ENCODE results near the gene SDC3.

Gene SDC3

DNA sequence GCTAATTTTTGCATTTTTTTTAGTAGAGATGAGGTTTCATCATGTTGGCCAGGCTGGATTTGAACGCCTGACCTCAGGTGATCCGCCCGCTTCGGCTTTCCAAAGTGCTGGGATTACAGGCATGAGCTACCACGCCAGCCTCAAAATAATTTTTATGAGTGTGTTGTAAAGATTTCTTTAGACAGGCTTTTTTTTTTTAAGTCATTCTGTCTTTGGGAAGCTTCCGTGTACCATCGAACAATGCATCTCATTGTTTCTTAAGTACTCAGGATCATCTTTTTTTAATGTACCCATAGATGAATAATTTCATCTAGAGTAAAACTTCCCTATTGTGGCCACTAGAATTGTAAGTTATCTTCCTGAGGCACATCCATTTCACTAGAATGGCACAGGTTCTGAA, 19.6 kb upstream of the SDC3 start:
- DNase-seq, result no peak

DNA sequence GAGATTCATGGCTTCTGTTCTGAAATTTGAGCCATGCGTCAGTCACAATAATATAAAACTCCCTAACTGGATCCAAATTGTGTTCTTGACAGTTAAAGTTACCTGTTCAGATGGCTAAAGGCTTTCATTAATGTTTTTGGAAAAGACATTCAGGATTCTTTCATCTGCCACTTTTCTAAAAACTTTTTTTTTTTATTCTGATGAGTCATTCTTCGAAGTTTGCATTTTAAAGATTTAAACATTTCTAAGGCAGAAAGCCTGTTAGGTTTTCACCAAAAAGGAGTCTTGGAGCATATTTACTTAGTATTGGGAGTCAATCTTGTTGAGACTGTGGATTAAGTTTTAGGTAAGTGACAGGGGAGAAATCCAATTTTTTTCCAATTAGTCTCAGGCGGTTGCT, 18.9 kb upstream of the SDC3 start:
- DNase-seq, result no peak

DNA sequence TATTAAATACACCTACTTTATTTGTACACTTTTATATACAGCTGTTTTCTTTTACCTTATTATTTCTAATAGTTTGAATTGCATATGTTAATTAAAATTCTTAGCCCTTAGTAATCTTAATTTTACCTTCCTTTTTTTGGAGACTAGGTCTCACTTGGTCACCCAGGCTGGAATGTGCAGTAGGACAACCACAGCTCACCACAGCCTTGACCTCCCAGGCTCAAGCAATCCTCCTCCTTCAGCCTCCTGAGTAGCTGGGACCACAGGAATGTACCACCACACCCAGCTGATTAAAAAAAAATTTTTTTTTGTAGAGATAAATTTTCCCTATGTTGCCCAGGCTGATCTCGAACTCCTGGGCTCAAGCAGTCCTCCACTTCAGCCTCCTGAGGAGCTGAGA, 15.0 kb upstream of the SDC3 start:
- DNase-seq, result no peak

DNA sequence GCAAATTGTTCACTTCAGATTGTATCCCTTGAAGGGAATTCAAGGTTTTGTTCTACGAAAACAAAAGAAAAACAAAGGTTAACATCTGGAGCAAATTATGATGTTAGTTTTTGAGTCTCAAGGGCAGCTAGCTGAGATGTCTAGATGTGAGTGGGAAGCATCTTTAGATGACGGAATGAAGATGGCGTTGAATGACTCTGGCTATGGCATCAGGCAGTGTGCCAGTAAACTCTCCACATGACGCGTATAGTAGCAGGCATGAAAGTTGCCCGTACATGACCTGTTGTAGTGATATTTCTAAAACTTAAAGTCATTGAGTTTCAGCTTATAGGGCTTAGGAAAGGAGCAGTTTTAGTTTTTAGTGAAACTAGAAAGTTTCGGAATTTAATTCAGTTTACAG, 12.3 kb upstream of the SDC3 start:
- DNase-seq, result no peak

DNA sequence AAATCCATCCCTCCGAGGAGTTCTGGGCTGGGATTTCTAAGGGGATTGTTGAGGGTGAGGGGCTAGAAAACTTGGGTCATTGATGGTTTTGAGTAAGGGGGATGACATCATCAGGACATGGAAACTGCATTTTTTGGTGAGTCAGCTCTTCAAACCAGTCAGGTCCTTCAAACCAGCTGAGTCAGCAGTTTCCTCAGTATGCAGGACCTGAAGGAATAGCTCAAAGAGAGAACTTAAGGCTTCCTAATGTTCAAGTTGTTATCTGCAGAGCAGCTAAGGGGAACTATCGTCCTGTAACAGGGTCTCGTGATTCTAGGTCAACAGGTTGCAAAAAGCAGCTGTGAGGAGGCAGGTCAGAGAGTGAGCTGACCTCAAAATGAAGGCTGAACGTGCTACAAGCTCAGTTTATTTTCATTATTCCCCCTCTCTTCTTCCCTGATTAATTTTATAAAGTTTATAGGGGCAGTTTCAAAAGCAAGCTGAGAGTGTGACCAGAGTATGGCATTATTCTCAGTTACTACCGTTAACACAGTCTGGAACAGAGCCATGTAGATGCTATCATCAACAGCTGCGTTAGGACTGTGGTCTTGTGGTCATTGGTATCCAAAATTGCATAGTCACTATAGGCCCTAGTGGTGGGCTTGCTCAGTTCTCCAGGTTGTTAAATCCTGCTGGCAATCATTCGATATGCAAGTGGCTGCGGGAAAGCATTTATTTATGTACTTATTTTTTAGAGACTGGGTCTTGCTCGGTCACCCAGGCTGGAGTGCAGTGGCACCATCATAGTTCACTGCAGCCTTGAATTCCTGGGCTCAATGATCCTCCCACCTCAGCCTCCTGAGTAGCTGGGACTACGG, 10.7 kb upstream of the SDC3 start:
- DNase-seq, result peak; percentile 9

DNA sequence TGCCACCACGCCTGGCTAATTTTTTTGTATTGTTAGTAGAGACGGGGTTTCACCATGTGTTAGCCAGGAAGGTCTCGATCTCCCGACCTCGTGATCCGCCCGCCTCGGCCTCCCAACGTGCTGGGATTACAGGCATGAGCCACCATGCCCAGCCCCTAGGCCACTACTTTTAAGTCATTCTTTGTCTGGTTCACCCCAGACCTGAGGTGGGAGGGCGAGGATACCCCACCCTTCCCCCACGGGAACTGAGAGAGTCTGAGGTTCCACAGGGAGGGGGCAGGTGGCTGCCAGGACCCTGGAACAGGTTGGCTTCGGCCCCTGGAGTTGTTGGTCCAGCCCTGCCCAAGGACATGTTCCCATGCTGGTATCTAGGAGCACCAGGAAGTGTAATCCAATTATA, 7.7 kb upstream of the SDC3 start:
- no peak for DNase-seq

GRCh38 chr1:30915491-30916230, 7.1 kb upstream of the SDC3 start:
- no peak for DNase-seq

GRCh38 chr1:30914931-30915330, 6.4 kb upstream of the SDC3 start:
- no peak for DNase-seq

GRCh38 chr1:30914587-30914922, 6.0 kb upstream of the SDC3 start:
- DNase-seq, result no peak

- no peak for DNase-seq
These were observed 4.5 kb upstream of the SDC3 start for GRCh38 chr1:30912913-30913652.

DNA sequence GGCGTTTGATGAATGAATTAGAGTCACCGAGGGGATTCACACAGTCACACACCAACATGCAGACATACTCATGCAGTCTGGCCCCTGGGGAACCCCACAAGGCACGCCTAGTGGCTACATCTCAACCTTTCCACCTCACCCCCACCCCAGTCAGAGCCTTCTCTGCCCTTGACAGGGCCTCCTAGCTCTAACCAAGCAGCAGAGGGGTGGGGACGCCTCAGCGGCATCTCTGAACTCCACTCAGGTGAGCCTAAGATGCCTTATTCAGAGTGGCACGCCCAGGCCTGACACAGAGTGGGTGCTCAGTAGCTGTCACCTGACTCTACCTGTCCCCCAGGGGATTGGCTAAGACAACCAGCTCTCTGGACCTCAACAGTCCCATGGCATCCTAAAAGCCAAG, 3.7 kb upstream of the SDC3 start:
- no peak for DNase-seq

DNA sequence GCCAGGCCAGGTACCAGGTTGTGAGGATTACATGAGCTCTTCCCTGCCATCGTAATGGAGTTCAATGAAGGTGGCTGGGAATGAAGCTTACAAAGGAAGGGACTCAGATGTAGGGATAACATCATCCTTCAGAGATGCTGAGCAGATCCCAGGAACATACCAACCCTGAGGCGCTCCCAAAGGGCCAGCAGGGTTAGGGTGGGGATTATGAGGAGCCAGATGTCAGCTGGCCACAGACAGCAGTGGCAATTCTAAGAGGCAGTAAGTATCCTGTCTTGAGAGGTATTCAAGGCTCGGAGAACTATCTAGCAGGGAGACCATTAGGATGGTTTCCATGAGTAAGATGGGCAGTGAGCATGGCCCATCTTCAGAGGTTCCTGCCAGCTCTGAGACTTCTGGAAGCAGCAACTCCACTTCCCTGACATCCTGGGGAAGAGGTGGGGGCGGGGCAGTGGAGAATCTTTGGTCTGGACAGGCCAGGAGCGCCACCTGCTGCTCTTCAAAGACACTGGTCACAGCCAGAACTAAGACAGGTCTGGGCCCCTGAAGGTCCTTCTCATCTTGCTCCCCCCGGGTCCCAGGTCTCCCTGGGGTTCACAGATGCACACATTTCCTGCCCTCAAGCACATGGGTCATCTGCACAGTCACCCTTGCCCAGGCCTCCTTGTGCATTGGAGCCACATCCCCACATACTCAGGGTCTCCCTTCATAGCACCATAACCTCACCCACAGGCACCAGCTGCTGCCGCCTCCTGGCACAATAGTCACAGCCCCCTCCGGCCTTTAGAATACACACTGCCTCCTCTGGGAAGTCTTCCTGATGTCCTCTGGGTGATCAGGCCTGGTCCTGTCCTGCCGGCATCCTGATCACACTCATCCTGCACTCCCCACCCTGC, 2.7 kb upstream of the SDC3 start:
- peak; percentile 39 for DNase-seq

DNA sequence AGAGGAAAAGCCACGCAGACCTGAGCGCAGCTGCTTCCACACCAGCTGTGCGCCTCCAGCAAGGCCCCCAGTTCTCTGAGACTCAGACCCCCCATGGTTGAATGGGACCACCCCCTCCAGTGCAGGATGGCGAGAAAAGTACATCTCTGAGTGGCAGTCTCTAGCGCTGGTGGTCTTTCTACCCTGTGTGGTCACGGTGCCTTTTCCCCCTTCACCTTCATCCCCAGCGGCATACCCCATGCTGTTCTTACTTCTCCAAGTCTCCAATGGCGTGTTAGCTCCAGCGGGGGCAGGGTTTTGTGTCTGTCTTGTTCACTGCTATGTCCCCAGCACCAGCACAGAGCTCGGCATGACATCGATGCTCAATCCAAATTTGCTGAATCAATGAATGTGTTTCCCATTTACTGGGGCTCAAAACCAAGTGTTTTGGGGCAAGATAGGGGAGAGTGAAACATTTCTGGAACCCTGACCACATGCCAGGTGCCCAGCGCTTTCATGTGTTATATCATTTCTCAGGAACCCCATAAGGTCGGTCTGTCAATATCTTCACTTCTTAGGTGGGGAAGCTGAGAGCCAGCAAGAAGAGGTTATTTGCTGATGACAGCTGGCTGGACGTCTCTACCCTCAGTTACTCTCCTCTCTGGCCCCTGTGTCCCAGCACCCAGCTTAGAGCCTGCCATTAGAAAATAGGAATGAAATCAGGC, 959 bp upstream of the SDC3 start:
- DNase-seq, result no peak

GRCh38 chr1:30908316-30908695, 252 bp downstream of the SDC3 start:
- DNase-seq, result no peak

DNA sequence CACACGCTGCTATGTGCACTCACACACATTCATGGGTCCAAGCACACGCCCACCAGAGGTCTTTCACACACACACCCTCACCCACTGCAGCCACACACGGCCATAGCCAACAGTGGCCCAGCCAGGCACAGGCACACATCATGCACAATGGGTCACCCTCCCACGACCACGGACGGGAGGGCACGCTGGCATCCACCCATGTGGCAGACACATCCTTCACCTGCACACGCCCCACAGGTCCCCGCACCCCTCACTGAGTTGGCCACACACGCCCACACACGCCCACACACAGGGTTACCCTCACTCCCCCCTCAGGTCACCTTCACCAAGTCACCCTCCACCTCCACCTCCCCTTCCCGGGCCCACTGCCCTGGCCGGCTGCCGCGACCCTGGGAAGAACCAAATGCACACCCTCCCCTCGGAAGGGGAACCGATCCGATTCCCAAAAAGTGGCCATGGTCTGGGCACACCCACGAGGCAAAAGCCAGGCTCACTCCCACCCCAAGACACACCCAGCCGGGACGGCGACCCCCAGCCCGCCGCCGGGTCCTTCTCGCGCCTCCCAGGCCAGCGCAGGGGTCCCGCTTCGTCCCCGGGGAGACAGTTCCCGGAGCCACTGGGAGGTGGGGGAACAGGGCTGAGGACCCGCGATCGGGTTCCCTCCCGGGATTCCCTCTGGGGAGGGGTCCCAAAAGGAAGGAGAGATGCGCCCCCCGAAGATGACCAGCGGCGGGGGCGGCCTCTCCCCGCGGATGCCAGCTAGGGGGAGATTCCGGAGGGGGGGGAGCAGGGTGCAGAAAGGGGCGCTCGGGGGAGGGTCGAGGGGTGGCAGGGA, 860 bp downstream of the SDC3 start:
- no peak for DNase-seq

GRCh38 chr1:30906631-30907441, 1.7 kb downstream of the SDC3 start:
- no peak for DNase-seq

- no peak for DNase-seq
These were observed 2.5 kb downstream of the SDC3 start for GRCh38 chr1:30905916-30906620.

GRCh38 chr1:30905403-30905802, 3.2 kb downstream of the SDC3 start:
- no peak for DNase-seq

DNA sequence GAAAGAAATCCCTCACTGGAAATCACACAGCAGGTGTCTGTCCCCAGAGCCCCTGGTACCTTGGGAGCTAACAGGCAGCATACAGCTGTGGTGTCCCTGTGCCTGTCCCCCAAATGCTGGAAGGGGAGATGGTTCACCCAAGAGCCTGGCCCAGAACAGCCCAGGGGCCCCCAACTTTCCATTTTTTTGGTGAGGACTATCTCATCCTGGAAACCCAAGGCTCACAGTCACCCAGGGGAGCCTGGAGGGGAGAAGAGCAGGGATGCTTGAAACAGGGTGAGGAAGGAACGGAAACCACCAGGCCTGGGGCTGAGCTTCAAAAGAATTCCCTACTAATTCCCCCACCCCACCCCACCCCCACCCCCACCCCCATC, 3.6 kb downstream of the SDC3 start:
- no peak for DNase-seq

Data from DMS 273 treated with DMSO at 0.1 percent for 48 hours (cell line).